Activated CD8-positive, alpha-beta T cell treated with anti-CD3 and anti-CD28 coated beads for 36 hours (primary cell): ENCODE data around the gene HECTD1. TPM values are rescaled to one million over a fixed set of nuclear protein-coding genes. Genes with fewer than 3 reads are reported as not detected.
A peak's percentile ranks its signal among the peaks of the same experiment; 100 is the strongest.
"Not testable (repeated sequence)": the region's sequence is repeated elsewhere in the genome, so short reads cannot be mapped to it uniquely, and the experiment has no call there.

Source experiments
- ATAC-seq: fragments of 200-7000 bp; cut with Tn5 transposase; one replicate; pipeline ENCODE4 v1.10.0; 2021; ENCODE audit warnings: mild to moderate bottlenecking, moderate library complexity
- CTCF ChIA-PET: fragments of 350-600 bp; sonication (Branson Sonifier 250); formaldehyde crosslinking; loops from one replicate; lab custom pipeline; 2021; ENCODE audit warnings: antibody characterized with exemption; lab: Charles Lee
- POLR2A ChIA-PET: fragments of 350-600 bp; sonication (Branson Sonifier 250); formaldehyde crosslinking; loops from one replicate; lab custom pipeline; 2021; ENCODE audit warnings: antibody characterized with exemption; lab: Charles Lee
- DNase-seq: peaks from one replicate; pipeline ENCODE4 v3.0.0-alpha.2; 2020
- H3K27ac Mint-ChIP-seq: one replicate; pipeline ENCODE4 v1.8.0; 2021; ENCODE audit warnings: mild to moderate bottlenecking, mixed read lengths
- H3K27me3 Mint-ChIP-seq: one replicate; pipeline ENCODE4 v1.8.0; 2021; ENCODE audit warnings: mixed read lengths
- H3K36me3 Mint-ChIP-seq: one replicate; pipeline ENCODE4 v1.8.0; 2021; ENCODE audit warnings: low read depth, mixed read lengths
- H3K4me1 Mint-ChIP-seq: one replicate; pipeline ENCODE4 v1.8.0; 2021; ENCODE audit warnings: low read depth, mixed read lengths
- H3K4me3 Mint-ChIP-seq: one replicate; pipeline ENCODE4 v1.8.0; 2021; ENCODE audit warnings: mild to moderate bottlenecking, moderate library complexity, mixed read lengths
- H3K9me3 Mint-ChIP-seq: one replicate; pipeline ENCODE4 v1.8.0; 2021; ENCODE audit warnings: mixed read lengths
- intact Hi-C: fragments of 100-400 bp; cut with micrococcal nuclease; formaldehyde crosslinking; loops from one replicate; pipeline ENCODE4 v1.10.0; 2022
- total RNA-seq, 2 experiments: library from RNA; stranded (reverse); gene quantifications; one replicate each; pipeline ENCODE4 v1.2.3, GENCODE V29; 2021
- TF ChIP-seq, protein P1 (sequence below): fragments of 200-600 bp; IDR thresholded peaks from one replicate; pipeline ENCODE4 v1.8.0; 2022; ENCODE audit warnings: antibody characterized with exemption, mild to moderate bottlenecking

The HECTD1 gene
- total RNA-seq, 2 experiments from 2014 or later = 78.9 to 82.2 TPM

DNA sequence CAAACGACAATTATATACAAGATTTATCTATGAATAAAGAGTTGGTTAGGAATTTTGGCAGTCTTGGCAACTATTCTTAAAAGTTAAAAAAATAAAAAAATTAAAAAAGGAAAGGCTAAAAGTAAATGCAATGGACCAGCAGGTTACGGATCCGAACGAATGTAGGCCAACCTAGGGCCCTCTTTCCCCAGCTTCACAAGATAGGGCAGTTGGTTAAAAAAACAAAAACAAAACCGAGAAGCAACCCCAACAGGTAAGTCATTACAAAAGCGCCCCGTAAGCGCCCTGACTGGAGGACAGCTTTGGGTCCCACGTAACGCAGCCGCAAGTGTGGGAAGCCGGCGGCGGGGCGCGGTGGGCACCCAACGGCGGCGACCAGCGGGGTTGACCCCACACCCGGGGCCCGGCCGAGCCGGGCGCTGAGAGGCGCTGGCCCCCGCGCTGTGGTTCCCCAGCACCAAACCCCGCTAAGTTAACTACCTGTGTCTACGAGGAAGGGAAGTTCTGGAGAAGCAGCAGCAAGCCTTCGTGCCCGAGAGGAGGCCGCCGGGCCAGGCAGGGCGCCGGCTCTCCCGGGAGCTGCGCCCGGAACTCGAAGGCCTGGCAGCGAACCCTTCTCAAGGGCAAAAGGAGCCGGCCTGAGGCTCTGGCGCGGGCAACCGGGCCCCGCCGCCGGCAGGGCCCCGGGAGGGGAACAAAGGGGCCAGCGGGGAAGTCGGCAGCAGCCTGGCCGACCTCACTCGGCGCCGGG lies 882 bp downstream of the HECTD1 start:
- TF ChIP-seq, protein P1, sequence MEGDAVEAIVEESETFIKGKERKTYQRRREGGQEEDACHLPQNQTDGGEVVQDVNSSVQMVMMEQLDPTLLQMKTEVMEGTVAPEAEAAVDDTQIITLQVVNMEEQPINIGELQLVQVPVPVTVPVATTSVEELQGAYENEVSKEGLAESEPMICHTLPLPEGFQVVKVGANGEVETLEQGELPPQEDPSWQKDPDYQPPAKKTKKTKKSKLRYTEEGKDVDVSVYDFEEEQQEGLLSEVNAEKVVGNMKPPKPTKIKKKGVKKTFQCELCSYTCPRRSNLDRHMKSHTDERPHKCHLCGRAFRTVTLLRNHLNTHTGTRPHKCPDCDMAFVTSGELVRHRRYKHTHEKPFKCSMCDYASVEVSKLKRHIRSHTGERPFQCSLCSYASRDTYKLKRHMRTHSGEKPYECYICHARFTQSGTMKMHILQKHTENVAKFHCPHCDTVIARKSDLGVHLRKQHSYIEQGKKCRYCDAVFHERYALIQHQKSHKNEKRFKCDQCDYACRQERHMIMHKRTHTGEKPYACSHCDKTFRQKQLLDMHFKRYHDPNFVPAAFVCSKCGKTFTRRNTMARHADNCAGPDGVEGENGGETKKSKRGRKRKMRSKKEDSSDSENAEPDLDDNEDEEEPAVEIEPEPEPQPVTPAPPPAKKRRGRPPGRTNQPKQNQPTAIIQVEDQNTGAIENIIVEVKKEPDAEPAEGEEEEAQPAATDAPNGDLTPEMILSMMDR = no peak
- CTCF ChIA-PET = interaction anchor here (0.7 to 3.3 kb wide), 13 partner anchors 10 to 247 kb away, joined by 3 to 12 read pairs (median 5); partner anchors contain the start of gene HEATR5A
- DNase-seq (peak; percentile 74), ATAC-seq (peak; percentile 1)
- POLR2A ChIA-PET = interaction anchor here (0.6 to 3.9 kb wide), 18 partner anchors 10 to 585 kb away, joined by 3 to 36 read pairs (median 4); partner anchors contain the start of genes AP4S1, SCFD1 and STRN3
- intact Hi-C loops = loop anchor here (10.0 kb wide), 1 partner anchor 148 kb away; no protein-coding TSS in a partner anchor
- Mint-ChIP-seq H3K27ac (peak overlapping the region; percentile 78), H3K27me3 (no peaks in the 10 kb centered on the region), H3K4me1 (peaks cover 46% of the 10 kb centered on the region), H3K9me3 (no peaks in the 10 kb centered on the region), H3K36me3 (peaks cover 28% of the 10 kb centered on the region), H3K4me3 (peak overlapping the region; percentile 95)

DNA sequence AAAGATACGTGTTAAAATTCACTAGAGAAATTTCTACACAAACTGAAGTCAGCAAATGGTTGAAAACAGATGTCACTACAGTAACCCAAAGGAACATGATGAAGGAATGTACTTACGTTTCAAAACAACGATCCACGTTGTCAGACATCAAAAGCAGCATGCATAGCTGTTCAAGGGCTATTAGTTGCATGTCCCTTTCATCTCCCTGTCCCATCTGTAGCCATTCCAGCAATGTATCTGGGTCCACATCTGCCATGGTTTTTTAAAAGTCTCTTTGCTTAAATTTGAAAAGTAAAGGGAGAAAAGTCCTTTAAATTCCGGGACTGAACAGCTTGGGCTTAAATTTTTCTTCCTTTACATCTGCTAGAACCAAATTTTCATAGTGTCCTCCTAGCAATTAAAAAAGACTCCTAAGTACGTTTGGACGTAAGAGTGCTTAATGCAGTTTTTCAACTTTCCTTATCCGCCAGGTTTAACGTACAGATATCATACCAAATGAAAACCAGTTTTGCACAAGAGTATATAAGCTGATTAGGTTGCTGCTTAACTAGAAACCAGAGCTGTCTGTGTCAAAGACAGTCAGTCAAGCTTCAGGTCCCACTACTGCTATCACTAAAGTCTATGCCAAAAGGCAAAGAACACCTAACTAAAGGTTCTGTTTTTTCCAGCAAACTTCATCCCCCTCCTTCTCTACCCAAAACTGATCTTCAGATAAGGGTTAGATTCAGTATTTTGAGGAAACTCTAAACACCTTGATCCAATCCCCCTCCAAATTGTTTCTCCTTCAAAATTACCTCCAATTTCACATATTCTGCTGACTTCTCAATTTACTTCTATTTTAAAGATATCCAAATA lies 1.7 kb downstream of the HECTD1 start:
- H3K9me3 Mint-ChIP-seq = no peaks in the 10 kb centered on the region
- intact Hi-C loops = loop anchor here (10.0 kb wide), 1 partner anchor 149 kb away; no protein-coding TSS in a partner anchor
- peak overlapping the region; percentile 78 for H3K27ac Mint-ChIP-seq
- H3K4me3 Mint-ChIP-seq = peak overlapping the region; percentile 95
- H3K4me1 Mint-ChIP-seq = peaks cover 49% of the 10 kb centered on the region
- TF ChIP-seq, protein P1 = no peak
- no peaks in the 10 kb centered on the region for H3K27me3 Mint-ChIP-seq
- ATAC-seq (no peak), DNase-seq (no peak)
- POLR2A ChIA-PET = interaction anchor here (0.7 to 3.9 kb wide), 5 partner anchors 10 to 349 kb away, joined by 3 to 36 read pairs (median 3); partner anchors contain the start of genes AP4S1 and STRN3
- CTCF ChIA-PET = interaction anchor here (0.9 to 3.3 kb wide), 5 partner anchors 10 to 149 kb away, joined by 3 to 7 read pairs (median 3); no protein-coding TSS in a partner anchor
- peaks cover 31% of the 10 kb centered on the region for H3K36me3 Mint-ChIP-seq

DNA sequence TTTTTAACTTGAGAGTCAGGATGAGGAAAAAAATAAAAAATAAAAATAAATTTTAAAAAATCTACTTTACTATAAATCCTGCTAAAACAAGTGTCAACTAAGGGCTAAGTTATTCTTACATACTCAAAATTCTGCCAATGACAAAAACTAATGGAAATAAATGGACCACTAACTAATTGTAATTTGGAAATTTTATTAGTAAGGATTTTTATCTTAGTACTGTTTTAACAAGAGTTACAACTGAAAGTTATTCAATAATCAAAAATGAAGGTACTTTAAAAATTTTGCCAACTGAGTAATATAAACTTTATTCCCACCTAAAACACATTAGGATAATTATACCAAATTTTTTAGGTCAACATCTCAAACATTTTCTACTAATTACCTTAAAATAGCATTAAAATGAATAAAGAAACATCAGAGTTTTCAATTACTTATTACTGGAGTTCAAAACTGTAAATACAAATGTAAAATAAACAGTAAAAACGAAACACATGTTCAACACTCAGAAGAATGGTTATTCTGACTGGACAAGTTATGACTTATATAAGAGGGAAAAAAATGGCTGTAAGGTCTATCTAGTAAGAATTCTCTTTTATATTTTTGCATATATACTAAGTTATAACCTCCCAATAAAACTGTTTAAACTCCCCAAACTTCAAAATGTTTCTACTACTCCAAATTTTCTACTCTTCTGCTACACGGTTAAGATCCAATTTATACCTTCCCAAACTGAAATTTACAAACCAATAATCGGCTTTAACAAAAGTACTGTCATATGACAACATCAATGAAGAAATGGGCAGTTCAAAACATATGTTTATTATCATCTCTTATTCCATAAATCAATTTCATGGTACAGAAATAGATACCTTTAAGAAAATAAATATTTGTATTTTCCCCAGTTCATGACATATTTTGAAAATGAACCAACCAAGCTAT lies 2.7 kb downstream of the HECTD1 start:
- peak overlapping the region; percentile 18 for H3K27ac Mint-ChIP-seq
- ChIA-PET CTCF (interaction anchor here (1.0 to 1.7 kb wide), 2 partner anchors 9 to 24 kb away, joined by 3 to 4 read pairs; no protein-coding TSS in a partner anchor), POLR2A (no interaction called here)
- no peaks in the 10 kb centered on the region for H3K9me3 Mint-ChIP-seq
- DNase-seq = no peak
- TF ChIP-seq, protein P1 = no peak
- H3K27me3 Mint-ChIP-seq = no peaks in the 10 kb centered on the region
- ATAC-seq = no peak
- peak overlapping the region; percentile 95 for H3K4me3 Mint-ChIP-seq
- H3K4me1 Mint-ChIP-seq = peaks cover 53% of the 10 kb centered on the region
- intact Hi-C loops = loop anchor here (10.0 kb wide), 1 partner anchor 150 kb away; no protein-coding TSS in a partner anchor
- H3K36me3 Mint-ChIP-seq = peaks cover 37% of the 10 kb centered on the region

DNA sequence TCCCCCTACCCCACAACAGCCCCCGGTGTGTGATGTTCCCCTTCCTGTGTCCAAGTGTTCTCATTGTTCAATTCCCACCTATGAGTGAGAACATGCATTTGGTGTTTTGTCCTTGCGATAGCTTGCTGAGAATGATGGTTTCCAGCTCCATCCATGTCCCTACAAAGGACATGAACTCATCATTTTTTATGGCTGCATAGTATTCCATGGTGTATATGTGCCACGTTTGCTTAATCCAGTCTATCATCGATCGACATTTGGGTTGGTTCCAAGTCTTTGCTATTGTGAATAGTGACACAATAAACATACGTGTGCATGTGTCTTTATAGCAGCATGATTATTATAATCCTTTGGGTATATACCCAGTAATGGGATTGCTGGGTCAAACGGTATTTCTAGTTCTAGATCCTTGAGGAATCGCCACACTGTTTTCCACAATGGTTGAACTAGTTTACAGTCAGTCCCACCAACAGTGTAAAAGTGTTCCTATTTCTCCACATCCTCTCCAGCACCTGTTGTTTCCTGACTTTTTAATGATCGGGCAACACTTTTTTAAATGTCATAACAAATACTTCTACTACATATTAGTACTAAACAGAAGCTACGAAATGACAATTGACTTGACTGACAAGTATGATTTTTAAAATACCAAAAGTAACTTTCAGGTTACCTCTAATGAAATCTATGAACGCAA lies 3.5 kb downstream of the HECTD1 start:
- CTCF ChIA-PET, POLR2A ChIA-PET, H3K27ac Mint-ChIP-seq, H3K9me3 Mint-ChIP-seq, H3K27me3 Mint-ChIP-seq, DNase-seq, ATAC-seq, H3K4me3 Mint-ChIP-seq: not testable (repeated sequence)
- H3K36me3 Mint-ChIP-seq = peaks cover 41% of the 10 kb centered on the region
- peaks cover 50% of the 10 kb centered on the region for H3K4me1 Mint-ChIP-seq
- intact Hi-C loops = loop anchor here (10.0 kb wide), 1 partner anchor 151 kb away; no protein-coding TSS in a partner anchor
